NB4 (cell line): ENCODE measurements around the gene USP12.

Experiments used
- MYC ChIP-seq: IDR thresholded peaks from 2 replicates; pipeline ENCODE4 v1.6.1; 2011; ENCODE audit warnings: low read depth, low read length
- TF ChIP-seq, protein P1 (sequence below): IDR thresholded peaks from 2 replicates; pipeline ENCODE4 v1.6.1; 2011; ENCODE audit warnings: low read depth, low read length
- TF ChIP-seq, protein P2 (sequence below): IDR thresholded peaks from one replicate; pipeline ENCODE4 v1.5.1; 2012; ENCODE audit warnings: low read depth, low read length

- TF ChIP-seq MYC, result no peak
- TF ChIP-seq, protein P1, sequence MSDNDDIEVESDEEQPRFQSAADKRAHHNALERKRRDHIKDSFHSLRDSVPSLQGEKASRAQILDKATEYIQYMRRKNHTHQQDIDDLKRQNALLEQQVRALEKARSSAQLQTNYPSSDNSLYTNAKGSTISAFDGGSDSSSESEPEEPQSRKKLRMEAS, result no peak
- TF ChIP-seq, protein P2, sequence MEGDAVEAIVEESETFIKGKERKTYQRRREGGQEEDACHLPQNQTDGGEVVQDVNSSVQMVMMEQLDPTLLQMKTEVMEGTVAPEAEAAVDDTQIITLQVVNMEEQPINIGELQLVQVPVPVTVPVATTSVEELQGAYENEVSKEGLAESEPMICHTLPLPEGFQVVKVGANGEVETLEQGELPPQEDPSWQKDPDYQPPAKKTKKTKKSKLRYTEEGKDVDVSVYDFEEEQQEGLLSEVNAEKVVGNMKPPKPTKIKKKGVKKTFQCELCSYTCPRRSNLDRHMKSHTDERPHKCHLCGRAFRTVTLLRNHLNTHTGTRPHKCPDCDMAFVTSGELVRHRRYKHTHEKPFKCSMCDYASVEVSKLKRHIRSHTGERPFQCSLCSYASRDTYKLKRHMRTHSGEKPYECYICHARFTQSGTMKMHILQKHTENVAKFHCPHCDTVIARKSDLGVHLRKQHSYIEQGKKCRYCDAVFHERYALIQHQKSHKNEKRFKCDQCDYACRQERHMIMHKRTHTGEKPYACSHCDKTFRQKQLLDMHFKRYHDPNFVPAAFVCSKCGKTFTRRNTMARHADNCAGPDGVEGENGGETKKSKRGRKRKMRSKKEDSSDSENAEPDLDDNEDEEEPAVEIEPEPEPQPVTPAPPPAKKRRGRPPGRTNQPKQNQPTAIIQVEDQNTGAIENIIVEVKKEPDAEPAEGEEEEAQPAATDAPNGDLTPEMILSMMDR, result no peak
Observed at GRCh38 chr13:27151798-27152599, 19.6 kb downstream of the USP12 start.
